SK-N-MC (cell line): Measurements from ENCODE around the gene PSMC4.

Source experiments
- EZH2 ChIP-seq: fragments of 200-600 bp; sonication (generic); IDR thresholded peaks from one replicate; pipeline ENCODE4 v1.6.1; 2017; ENCODE audit warnings: antibody characterized with exemption
- POLR2AphosphoS5 ChIP-seq: IDR thresholded peaks from 2 replicates; pipeline ENCODE4 v1.6.1; 2012; ENCODE audit warnings: mild to moderate bottlenecking, low read depth, low read length, borderline replicate concordance

- TF ChIP-seq EZH2 (no peak), POLR2AphosphoS5 (no peak)
Observed at GRCh38 chr19:39942366-39942730, 28.6 kb upstream of the PSMC4 start.
